Activated CD8-positive, alpha-beta memory T cell treated with anti-CD3 and anti-CD28 coated beads for 4 hours (primary cell): ENCODE measurements around the gene NUDT6.
"Not testable (repeated sequence)": the region's sequence is repeated elsewhere in the genome, so short reads cannot be mapped to it uniquely, and the experiment has no call there.

Experiments
- DNase-seq, 2 donors: peaks; one replicate each; pipeline ENCODE4 v3.0.0-alpha.2; 2020; ENCODE audit warnings: low read depth in 2 of 2

Gene NUDT6

GRCh38 chr4:122875949-122876348 is 46.4 kb downstream of the NUDT6 start:
- no peak for DNase-seq

- no peak for DNase-seq
Measured at GRCh38 chr4:122873821-122874593, 48.4 kb downstream of the NUDT6 start.

GRCh38 chr4:122873146-122873545 is 49.3 kb downstream of the NUDT6 start:
- no peak for DNase-seq

GRCh38 chr4:122868235-122868634 is 54.2 kb downstream of the NUDT6 start:
- not testable (repeated sequence) for DNase-seq

- DNase-seq, result no peak
Measured at GRCh38 chr4:122865425-122865824, 57.0 kb downstream of the NUDT6 start.

- DNase-seq, result no peak
Measured at GRCh38 chr4:122863639-122864038, 58.8 kb downstream of the NUDT6 start.

GRCh38 chr4:122861172-122861943 is 61.0 kb downstream of the NUDT6 start:
- no peak for DNase-seq

GRCh38 chr4:122858705-122859104 is 63.7 kb downstream of the NUDT6 start:
- DNase-seq, result no peak

GRCh38 chr4:122857160-122857559 is 65.2 kb downstream of the NUDT6 start:
- DNase-seq, result no peak

GRCh38 chr4:122855353-122855890 is 67.0 kb downstream of the NUDT6 start:
- DNase-seq, result no peak

GRCh38 chr4:122854447-122855352 is 67.7 kb downstream of the NUDT6 start:
- DNase-seq, result no peak

- DNase-seq, result no peak
Measured at GRCh38 chr4:122851568-122851967, 70.8 kb downstream of the NUDT6 start.

- DNase-seq, result not testable (repeated sequence)
Measured at GRCh38 chr4:122849789-122850188, 72.6 kb downstream of the NUDT6 start.

GRCh38 chr4:122847931-122848330 is 74.5 kb downstream of the NUDT6 start:
- no peak for DNase-seq

GRCh38 chr4:122845760-122846159 is 76.6 kb downstream of the NUDT6 start:
- DNase-seq, result no peak

- DNase-seq, result no peak
Measured at GRCh38 chr4:122845066-122845465, 77.3 kb downstream of the NUDT6 start.

GRCh38 chr4:122844391-122844790 is 78.0 kb downstream of the NUDT6 start:
- not testable (repeated sequence) for DNase-seq

GRCh38 chr4:122842984-122843531 is 79.3 kb downstream of the NUDT6 start:
- DNase-seq, result no peak
